ENCODE results near the gene PML. TPM values are rescaled to one million over a fixed set of nuclear protein-coding genes. Genes with fewer than 3 reads are reported as not detected.

Gene PML
- polyA plus RNA-seq, 3 donors from 2014 or later = 8.0 to 47.7 (median 16.2) TPM

GRCh38 chr15:74036271-74037170 is 42.0 kb downstream of the PML start:
- peaks cover 8 to 42% (median 12%) of the 10 kb centered on the region in 3 donors for H3K36me3 Mint-ChIP-seq

GRCh38 chr15:74037171-74038117 is 42.9 kb downstream of the PML start:
- no peak overlapping the region for H3K27ac Mint-ChIP-seq
- no peak for DNase-seq
- H3K4me3 Mint-ChIP-seq = no peak overlapping the region
- no peaks in the 10 kb centered on the region for H3K9me3 Mint-ChIP-seq
- H3K36me3 Mint-ChIP-seq = peaks cover 7 to 37% (median 8%) of the 10 kb centered on the region in 3 donors
- peaks cover 0 to 2% of the 10 kb centered on the region in 2 donors for H3K4me1 Mint-ChIP-seq
- peaks cover 0 to 2% (median 0%) of the 10 kb centered on the region in 3 donors for H3K27me3 Mint-ChIP-seq (ENCODE audit: low read depth in 3 of 3)

More at GRCh38 chr15:74036271-74037170, 42.0 kb downstream of the PML start:
- Mint-ChIP-seq H3K27ac (no peak overlapping the region), H3K9me3 (no peaks in the 10 kb centered on the region), H3K4me3 (no peak overlapping the region), H3K4me1 (peaks cover 0 to 2% of the 10 kb centered on the region in 2 donors), H3K27me3 (ENCODE audit: low read depth in 3 of 3) (peaks cover 0 to 4% (median 0%) of the 10 kb centered on the region in 3 donors)
- DNase-seq = no peak

GRCh38 chr15:74038707-74039655 is 44.5 kb downstream of the PML start:
- Mint-ChIP-seq H3K27ac (peak overlapping the region in 1 of 6 donors; percentile 19), H3K4me3 (no peak overlapping the region), H3K36me3 (peaks cover 3 to 35% (median 8%) of the 10 kb centered on the region in 3 donors), H3K4me1 (peaks cover 0 to 2% of the 10 kb centered on the region in 2 donors), H3K27me3 (ENCODE audit: low read depth in 3 of 3) (peaks cover 0 to 2% (median 0%) of the 10 kb centered on the region in 3 donors), H3K9me3 (no peaks in the 10 kb centered on the region)
- DNase-seq = no peak

DNA sequence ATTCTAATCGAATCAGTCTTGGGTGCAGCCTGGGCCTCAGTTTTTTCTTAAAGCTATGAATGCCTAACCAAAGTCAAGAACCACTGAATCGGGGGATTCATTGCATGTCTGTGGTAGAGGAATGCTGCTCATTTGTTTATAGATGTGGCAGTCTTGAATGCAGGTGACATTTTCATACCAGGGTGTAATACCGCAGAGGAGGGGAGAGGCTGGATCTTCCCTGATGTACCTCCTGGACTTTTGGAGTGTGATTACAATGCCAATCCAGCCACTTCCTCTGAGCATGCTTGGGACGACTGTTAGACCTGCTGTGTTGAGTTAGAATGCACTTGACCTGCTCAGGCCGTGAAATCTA is 45.1 kb downstream of the PML start:
- Mint-ChIP-seq H3K9me3 (no peaks in the 10 kb centered on the region), H3K4me3 (no peak overlapping the region), H3K36me3 (peaks cover 0 to 29% (median 8%) of the 10 kb centered on the region in 3 donors), H3K27ac (no peak overlapping the region), H3K27me3 (ENCODE audit: low read depth in 3 of 3) (peaks cover 0 to 2% (median 0%) of the 10 kb centered on the region in 3 donors), H3K4me1 (peaks cover 0 to 2% of the 10 kb centered on the region in 2 donors)
- DNase-seq = no peak

GRCh38 chr15:74040109-74040850 is 45.8 kb downstream of the PML start:
- Mint-ChIP-seq H3K27me3 (ENCODE audit: low read depth in 3 of 3) (peaks cover 0 to 2% (median 0%) of the 10 kb centered on the region in 3 donors), H3K9me3 (no peaks in the 10 kb centered on the region), H3K27ac (no peak overlapping the region), H3K4me1 (peaks cover 0 to 2% of the 10 kb centered on the region in 2 donors), H3K36me3 (peaks cover 0 to 29% (median 8%) of the 10 kb centered on the region in 3 donors), H3K4me3 (no peak overlapping the region)
- DNase-seq = no peak

DNA sequence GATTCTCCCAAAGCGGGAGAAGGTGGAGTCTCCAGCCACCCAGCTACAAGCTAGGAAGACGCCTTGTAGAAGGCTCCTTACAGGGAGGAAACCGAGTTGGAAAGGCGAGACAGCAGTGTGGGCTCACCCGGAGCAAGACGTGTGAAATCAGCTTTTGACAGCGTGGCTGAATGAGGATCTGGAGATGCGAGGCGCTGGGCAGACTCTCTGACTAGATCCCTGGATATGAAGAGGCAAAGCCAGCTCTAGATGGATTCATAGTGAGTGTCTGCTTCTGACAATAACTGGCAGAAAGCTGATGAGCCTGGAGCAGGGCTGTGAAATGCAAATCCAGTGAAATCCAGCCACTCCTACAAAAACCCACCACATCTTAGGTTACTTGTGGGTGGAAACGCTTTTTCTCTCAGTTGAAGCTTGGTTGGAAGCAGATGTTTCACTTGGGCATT is 46.8 kb downstream of the PML start:
- DNase-seq = no peak
- Mint-ChIP-seq H3K27ac (no peak overlapping the region), H3K36me3 (peaks cover 0 to 20% (median 8%) of the 10 kb centered on the region in 3 donors), H3K4me3 (no peak overlapping the region), H3K27me3 (ENCODE audit: low read depth in 3 of 3) (peaks cover 0 to 2% (median 0%) of the 10 kb centered on the region in 3 donors), H3K9me3 (no peaks in the 10 kb centered on the region), H3K4me1 (peaks cover 0 to 2% of the 10 kb centered on the region in 2 donors)

DNA sequence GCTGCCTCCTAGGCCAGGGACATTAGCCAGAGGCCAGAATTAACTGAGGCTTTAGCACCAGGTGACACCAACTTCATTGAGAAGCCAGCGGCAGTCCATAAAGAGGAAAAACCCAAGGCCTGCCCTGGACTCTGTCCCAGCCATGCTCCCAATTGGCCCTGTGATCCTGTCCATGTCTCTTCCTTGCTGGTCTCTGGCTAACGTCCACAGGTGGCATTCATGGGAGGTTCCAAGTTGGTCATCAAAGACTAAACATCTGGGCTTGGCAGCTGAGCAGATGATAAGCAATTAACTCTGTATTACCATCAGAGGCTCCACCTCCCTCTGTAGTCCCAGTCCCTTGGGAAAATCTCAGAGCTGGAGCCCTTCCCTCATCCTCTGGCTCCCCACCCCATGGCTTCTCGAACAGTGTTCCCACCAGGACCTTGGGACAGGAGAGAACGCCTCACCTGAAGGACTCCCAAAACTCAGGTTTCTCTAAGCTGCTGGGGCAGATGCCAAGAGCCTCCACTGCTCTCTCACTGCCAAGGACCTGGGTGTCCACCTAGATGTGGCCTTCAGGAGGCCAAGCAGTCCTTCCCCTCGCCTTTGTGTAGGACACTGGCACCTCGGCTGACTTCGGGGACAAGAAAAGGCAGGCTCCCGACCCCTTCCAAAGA is 47.4 kb downstream of the PML start:
- no peak overlapping the region for H3K27ac Mint-ChIP-seq

GRCh38 chr15:74042603-74043424 is 48.3 kb downstream of the PML start:
- DNase-seq = no peak
- H3K27me3 Mint-ChIP-seq (ENCODE audit: low read depth in 3 of 3) = peaks cover under 1 to 2% (median 2%) of the 10 kb centered on the region in 3 donors
- H3K4me3 Mint-ChIP-seq = no peak overlapping the region
- H3K27ac Mint-ChIP-seq = peak overlapping the region in 1 of 6 donors; percentile 69
- peaks cover 0 to 9% (median 2%) of the 10 kb centered on the region in 3 donors for H3K36me3 Mint-ChIP-seq
- H3K9me3 Mint-ChIP-seq = no peaks in the 10 kb centered on the region
- H3K4me1 Mint-ChIP-seq = peaks cover 5% of the 10 kb centered on the region in 2 donors

More for the DNA sequence above, 47.4 kb downstream of the PML start:
- Mint-ChIP-seq H3K27me3 (ENCODE audit: low read depth in 3 of 3) (peaks cover 0 to 2% (median 0%) of the 10 kb centered on the region in 3 donors), H3K9me3 (no peaks in the 10 kb centered on the region), H3K4me1 (peaks cover 0 to 2% of the 10 kb centered on the region in 2 donors), H3K4me3 (no peak overlapping the region), H3K36me3 (peaks cover 0 to 15% (median 8%) of the 10 kb centered on the region in 3 donors)
- no peak for DNase-seq

DNA sequence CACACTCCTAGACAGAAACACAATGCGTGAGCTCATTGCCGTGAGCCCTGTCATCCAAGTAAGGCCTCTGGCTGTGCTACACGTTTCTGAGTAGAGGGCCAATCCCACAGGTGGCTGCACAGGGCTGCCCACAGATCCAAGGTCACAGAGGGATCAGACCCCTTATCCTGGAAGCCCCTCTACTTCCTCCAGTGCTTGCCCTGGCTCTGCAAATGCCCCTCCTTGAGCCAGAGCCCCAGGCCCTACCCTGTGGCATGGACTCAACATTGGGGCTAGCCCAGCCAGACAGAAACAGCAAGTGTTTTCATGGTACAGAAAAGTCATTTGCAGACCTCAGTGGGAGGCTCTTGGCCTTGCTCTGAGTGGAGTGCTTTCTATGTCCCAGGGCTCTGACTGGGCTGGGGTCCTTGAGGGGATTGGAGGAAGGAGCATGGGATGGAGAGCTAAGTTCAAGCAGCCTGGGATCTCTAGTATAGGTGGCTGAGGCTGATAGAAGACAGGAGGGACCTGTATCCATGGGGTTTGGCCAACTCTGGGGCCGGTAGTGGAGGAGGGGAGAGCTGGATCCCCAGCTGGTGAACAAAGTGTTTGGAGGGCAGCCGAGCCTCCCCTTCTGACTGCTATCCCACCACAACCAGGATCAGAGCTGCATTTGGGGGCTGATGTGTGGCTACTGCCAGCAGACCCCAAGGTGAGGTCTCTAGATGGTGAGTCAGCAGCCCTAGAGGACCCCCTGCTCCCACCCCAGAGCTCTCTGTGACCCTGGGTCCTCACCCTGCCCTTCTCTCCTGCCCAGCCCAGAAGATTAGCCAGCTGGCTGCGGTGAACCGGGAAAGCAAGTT is 49.1 kb downstream of the PML start:
- peaks cover 0 to 5% (median 0%) of the 10 kb centered on the region in 3 donors for H3K36me3 Mint-ChIP-seq
- no peak for DNase-seq
- H3K27me3 Mint-ChIP-seq (ENCODE audit: low read depth in 3 of 3) = peaks cover 2 to 7% (median 2%) of the 10 kb centered on the region in 3 donors
- no peaks in the 10 kb centered on the region for H3K9me3 Mint-ChIP-seq
- peaks cover 11 to 13% of the 10 kb centered on the region in 2 donors for H3K4me1 Mint-ChIP-seq
- no peak overlapping the region for H3K4me3 Mint-ChIP-seq
- peak overlapping the region in 1 of 6 donors; percentile 78 for H3K27ac Mint-ChIP-seq

DNA sequence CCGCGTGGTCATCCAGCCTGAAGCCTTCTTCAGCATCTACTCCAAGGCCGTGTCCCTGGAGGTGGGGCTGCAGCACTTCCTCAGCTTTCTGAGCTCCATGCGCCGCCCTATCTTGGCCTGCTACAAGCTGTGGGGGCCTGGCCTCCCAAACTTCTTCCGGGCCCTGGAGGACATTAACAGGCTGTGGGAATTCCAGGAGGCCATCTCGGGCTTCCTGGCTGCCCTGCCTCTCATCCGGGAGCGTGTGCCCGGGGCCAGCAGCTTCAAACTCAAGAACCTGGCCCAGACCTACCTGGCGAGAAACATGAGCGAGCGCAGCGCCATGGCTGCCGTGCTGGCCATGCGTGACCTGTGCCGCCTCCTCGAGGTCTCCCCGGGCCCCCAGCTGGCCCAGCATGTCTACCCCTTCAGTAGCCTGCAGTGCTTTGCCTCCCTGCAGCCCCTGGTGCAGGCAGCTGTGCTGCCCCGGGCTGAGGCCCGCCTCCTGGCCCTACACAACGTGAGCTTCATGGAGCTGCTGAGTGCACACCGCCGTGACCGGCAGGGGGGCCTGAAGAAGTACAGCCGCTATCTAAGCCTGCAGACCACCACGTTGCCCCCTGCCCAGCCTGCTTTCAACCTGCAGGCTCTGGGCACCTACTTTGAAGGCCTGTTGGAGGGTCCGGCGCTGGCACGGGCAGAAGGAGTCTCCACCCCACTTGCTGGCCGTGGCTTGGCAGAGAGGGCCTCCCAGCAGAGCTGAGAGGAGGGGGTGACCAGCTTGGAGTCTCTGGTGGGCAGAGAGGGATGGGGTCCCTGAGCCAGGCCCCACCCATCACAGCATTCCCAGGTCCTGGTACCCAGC is 50.0 kb downstream of the PML start:
- Mint-ChIP-seq H3K27me3 (ENCODE audit: low read depth in 3 of 3) (peaks cover 2 to 8% (median 3%) of the 10 kb centered on the region in 3 donors), H3K4me1 (peaks cover 11 to 14% of the 10 kb centered on the region in 2 donors), H3K4me3 (no peak overlapping the region), H3K9me3 (no peaks in the 10 kb centered on the region), H3K36me3 (peaks cover 0 to 5% (median 0%) of the 10 kb centered on the region in 3 donors), H3K27ac (no peak overlapping the region)
- no peak for DNase-seq

Data from immature natural killer cell (primary cell).